Measurements from ENCODE around the gene MS4A14.
"Not testable (repeated sequence)": the region's sequence is repeated elsewhere in the genome, so short reads cannot be mapped to it uniquely, and the experiment has no call there.

MS4A14 gene

DNA sequence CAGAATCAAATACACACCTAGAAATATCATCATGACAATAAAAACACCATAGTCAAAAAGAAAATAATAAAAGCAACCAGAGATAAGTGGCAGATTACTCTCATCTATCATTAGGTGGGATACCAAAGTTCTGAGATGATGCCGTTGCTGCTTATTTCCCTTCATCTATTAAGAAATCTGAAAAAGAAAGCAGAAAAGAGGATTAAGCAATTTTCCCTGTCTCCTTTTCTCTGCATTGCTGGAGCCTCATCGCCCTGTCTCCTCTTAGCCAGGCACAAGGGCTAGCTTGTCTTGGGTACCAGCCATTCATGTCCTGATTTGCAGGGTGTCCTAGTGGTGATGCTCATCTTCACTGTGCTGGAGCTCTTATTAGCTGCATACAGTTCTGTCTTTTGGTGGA, 3.9 kb upstream of the MS4A14 start:
- DNase-seq: no peak

DNA sequence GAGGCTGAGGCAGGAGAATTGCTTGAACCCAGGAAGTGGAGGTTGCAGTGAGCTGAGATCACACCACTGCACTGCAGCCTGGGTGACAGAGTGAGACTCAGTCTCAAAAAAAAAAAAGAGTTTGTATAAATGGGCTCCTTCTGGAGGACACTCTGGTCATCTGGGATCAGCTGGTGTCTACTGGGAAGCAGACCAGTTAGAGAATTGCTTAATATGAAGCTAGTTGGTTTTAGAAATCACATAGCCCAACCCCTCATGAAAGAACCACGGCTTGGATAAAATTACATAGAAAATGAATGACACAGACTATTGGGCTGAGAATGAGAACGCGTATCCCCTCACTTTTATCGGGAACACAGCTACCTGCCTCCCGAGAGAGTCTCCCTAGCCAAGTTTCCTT, 3.2 kb upstream of the MS4A14 start:
- no peak for DNase-seq

DNA sequence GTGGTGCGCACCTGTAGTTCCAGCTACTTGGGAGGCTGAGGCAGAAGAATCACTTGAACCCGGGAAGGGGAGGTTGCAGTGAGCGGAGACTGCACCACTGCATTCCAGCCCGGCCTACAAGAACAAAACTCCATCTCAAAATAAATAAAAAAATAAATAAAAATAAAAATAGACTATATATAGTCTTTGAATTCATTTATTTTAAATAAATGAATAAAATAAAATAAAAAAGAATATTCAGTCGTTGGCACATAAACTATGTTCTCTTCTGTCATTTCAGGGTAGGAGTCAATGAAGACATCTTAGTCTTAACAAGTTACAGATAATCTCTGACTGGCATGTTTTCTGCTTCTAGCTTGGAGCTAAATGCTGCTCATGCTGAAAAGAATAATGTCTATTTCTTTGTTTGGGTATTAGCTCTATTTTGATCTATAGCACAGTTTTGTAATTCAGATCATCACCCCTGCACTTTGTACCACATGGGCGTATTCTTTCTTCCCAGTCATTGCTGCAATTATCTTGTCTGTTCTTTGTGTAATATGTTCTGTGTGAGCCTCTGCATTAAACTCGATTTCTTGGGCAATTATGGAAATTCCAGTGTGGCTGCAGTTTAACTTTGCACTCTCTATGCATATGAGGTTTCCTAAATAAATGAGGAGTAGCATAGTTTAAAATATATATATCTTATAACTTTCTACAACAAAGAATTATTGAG, 1.4 kb upstream of the MS4A14 start:
- DNase-seq: no peak

DNA sequence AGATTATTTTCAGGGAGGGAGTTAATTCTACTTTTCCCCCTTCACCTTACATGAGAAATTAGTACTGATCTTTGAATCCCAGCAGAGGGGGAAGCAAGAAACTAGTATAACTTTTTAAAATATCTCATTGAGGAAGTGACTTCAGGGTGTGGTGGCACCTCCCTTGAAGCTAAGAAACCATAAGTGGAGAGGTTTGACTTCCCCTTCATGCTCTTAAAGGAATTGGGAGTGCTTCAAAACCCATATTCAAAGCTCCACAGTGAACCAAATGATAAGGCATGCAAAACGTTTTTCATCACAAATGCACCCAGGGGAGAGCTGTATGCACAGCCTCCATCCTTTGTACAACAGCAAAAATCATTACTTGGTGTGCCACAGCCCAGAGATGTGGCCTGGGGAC, 540 bp downstream of the MS4A14 start:
- no peak for DNase-seq

DNA sequence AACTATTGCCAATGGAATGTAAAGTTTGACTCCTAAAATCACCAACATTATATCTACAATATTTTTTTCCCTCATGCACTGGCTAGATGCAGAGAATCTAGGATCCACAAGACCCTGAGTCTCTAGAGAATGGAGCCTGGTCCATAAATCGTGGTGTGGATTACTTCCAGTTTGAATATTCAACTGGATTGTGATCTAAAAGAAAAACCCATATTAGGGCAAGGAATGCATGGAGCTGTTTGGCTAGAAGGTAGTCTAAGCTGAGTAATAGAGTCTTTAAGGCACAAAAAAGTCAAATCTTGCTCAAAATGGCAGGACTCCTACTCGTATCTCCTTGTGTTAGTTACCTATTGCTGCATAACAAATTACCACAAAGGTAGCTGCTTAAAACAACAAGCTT, 23.8 kb downstream of the MS4A14 start:
- DNase-seq: no peak

DNA sequence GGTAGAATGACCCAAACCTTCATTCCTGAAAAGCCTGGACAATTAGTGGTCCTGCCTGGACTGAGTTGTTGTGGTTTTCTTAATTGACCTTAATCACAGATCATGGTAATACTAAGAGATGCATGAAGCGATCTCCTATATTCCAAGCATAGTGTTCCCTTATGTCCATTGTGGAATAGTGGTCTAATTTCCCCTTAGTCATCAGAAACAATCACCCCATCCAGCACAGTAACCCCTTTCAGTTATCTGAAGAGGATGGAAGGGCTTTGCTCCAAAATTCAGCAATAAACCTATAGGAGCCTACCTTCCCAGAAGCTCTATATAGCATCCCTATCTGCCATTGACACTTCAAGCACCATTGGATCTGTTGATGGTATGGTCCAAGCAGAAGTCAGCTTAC, 26.4 kb downstream of the MS4A14 start:
- no peak for DNase-seq

DNA sequence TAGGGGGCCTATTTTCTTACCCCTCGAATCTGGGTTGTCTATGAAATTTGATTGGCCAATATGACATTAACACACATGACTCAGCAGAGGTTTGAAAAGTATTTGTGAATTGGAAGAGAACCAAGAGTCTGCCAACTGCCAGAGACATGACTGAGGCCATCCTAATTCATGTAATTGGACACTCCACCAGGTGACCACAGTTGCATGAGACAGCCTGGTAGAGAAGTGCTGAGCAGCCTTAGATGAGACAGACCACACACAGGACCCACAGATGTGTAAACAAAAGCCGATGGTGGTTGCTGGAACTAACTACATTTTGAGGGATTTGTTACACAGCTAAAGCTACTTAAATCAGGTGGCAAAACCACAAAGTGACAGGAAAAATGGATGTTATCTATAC, 32.3 kb downstream of the MS4A14 start:
- no peak for DNase-seq

DNA sequence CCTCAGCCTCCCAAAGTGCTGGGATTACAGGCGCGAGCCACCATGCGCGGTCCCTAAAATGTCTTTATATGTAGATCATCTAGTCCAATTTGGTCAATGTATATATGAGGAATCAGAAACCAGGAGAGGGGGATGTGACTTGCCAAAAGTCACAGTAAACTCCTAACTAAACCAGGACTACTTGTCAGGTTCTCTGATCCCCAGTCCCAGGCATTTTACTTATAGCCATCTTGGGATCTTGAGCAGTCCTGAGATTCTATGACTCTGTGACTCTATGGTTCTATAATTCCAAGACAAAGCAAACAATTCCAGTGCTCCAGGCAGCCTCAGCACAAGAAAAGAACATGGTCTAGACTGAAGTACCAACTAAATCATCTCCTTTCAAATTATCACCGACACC, 33.0 kb downstream of the MS4A14 start, which contains the start of gene MS4A5:
Gene MS4A5, plus strand, starts transcription at position 301 of the 400 bp plus-strand sequence. CDS start 103 bp downstream, outside the sequence.
- no peak for DNase-seq

DNA sequence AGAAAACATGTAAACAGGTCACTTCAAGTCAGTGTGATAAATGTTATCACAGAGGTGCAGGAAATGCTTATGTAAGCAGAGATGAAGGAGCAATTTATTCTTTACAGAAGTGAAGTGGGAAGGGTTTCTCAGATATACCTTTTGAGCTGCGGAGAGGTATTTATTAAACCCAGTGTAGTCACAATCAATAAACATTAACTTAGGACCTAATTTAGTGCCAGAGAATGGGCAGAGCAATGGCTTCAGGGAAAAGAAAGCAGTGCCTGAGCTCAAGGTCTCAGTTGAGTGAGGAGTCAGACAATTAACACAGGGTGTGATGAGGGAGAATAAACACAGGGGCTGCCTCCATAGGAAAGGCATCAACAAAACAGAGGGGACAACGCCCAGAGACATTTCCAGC, 35.0 kb downstream of the MS4A14 start:
- no peak for DNase-seq

DNA sequence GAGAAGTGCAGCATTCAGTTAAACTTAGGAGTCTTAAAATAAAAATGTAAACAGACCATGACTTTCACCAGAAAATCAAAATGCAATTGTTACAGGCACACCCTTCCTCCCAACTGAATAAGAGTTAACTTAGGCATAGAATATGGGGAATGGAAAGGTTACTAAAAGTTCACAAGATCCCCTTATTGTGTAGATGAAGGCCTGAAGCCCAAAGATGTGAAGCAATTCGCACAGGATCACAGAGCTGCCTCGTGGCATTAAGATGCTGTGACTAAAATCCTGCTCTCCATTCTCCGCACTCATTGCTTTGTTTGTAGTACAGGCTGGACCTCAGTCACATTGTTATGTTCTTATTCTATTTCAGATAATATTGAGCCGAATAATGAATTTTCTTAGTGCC, 37.1 kb downstream of the MS4A14 start:
- DNase-seq: no peak

DNA sequence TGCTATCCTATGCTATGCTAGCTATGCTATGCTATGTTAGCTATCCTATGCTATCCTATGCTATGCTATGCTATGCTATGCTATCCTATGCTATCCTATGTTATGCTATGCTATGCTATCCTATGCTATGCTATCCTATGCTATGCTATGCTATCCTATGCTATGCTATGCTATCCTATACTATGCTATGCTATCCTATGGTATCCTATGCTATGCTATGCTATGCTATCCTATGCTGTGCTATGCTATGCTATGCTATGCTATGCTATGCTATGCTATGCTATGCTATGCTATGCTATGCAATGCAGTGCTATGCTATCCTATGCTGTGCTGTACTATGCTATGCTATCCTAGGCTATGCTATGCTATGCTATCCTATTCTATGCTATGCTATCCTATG, 50.8 kb downstream of the MS4A14 start:
- no peak for DNase-seq

DNA sequence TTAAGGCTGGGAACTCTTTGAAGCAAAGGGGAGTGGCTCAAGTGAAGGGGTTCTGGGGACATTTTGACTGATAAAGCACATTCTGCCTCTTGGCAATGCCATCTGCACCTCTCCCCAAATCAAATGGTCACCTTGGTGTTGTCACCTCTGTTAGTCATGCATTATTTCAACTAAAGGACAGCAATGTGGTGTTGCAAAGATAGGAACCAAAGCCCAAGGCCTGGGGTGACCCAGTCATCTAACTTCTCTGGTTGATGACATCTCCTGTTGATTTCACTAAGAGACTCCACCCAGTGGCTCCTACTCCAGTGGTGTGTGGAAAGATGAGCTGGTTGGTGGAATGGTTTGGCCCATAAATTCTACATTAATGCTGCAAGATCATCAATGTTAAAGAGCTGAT, 51.6 kb downstream of the MS4A14 start:
- no peak for DNase-seq

DNA sequence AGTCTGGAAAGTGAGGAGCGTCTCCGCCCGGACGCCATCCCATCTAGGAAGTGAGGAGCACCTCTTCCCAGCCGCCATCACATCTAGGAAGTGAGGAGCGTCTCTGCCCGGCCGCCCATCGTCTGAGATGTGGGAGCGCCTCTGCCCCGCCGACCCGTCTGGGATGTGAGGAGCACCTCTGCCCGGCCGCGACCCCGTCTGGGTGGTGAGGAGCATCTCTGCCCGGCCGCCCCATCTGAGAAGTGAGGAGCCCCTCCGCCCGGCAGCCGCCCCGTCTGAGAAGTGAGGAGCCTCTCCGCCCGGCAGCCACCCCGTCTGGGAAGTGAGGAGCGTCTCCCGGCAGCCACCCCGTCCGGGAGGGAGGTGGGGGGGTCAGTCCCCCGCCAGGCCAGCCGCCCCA, 54.9 kb downstream of the MS4A14 start:
- DNase-seq: not testable (repeated sequence)

DNA sequence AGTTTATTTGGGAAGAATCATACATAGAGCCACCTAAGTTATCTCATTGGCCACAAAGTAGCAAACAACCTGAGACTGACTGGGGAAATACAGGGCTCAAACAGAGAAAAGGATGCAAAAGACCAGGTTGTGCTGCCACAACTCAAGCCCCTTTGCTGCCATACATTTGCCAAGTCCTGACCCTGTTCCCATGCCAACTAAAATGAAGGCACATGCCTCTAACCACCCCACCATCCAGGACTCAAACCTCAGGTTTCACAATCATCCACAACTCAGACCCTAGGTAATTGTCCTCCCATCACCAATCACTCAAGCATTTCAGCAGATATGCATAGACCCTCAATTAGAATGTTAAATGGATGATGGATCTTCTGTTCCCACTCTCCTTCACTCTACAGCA, 58.0 kb downstream of the MS4A14 start:
- DNase-seq: no peak

DNA sequence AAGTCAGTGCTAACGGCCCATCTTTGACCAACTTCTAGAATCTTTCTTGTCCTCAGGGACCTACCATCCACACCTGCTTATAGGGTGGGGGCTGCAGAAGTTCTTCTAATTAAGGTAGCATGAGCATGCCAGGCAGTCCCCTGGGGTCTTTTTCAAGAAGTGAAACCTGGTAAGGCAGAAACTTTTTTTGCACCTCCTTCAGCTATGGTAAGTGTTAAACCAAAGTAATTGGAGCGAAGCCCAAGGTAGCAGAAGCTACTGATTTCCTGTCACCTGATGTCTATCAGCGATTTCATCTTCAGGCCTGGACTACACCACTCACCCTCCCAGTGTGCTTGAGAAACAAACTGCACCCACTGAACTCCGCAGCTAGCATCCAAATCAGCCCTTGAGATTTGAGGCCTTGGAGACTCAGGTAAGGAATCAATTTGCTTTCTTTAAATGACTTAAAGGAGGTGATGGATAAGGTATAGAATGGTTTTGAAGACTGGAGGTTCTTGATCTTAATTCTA, 59.3 kb downstream of the MS4A14 start, which contains the start of gene MS4A1:
Gene MS4A1, plus strand, starts transcription at position 317 of the 512 bp plus-strand sequence. CDS start 6,528 bp downstream, outside the sequence.
- DNase-seq: no peak

DNA sequence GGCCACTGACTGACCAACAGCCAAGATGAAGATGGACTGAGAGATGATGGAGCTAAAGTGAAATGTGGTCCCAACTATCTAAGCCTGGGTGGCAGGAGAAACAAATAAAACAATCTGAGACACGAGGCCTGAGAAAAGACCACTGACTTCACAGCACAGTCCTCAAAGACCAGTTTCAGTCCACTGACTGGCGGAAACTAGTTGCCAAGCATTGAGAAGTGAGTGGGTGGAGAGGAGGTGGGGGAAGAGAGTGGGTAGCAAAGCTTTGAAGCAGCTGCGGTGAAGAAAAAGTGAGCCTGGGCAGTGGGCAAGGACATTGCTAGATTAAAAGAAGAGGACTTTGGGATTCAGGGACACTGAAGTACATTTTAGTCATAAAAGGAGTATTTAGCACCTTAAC, 61.3 kb downstream of the MS4A14 start:
- no peak for DNase-seq

DNA sequence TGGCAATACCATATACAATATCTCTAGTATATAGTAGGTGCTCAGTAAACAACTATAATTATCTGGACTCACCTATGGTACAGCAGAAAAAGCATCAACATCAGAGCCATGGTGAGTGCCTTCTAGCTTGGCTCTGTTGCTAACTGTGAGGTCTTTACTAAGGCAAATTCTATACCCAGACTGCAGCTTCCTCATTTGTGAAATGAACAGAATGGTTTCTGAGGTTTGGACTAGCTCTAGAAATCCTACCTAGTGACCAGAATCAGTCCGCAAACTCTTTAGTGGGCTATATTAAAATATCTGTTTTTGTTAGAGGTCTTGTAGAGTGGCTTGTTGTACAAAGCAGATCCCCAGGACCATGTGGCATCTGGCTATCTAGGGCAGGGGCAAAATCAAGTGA, 63.1 kb downstream of the MS4A14 start:
- DNase-seq: no peak
